Hepatocyte (in vitro differentiated cells): Measurements from ENCODE around the gene WDR45. TPM values are rescaled to one million over a fixed set of nuclear protein-coding genes. Genes with fewer than 3 reads are reported as not detected.

Source experiments
- DNase-seq: peaks from one replicate; pipeline ENCODE4 v3.0.0-alpha.2; 2016; ENCODE audit warnings: low spot score
- H2AFZ ChIP-seq: fragments of 200-600 bp; sonication (generic); 2 replicates; pipeline ENCODE4 v1.6.0; 2016; ENCODE audit warnings: antibody characterized with exemption, mild to moderate bottlenecking
- H3K27ac ChIP-seq: fragments of 200-600 bp; sonication (generic); 2 replicates; pipeline ENCODE4 v1.5.1; 2016; ENCODE audit warnings: mild to moderate bottlenecking
- H3K27me3 ChIP-seq: fragments of 200-600 bp; sonication (generic); 2 replicates; pipeline ENCODE4 v1.6.1; 2016
- H3K36me3 ChIP-seq: fragments of 200-600 bp; sonication (generic); replicated peaks from 2 replicates; pipeline ENCODE4 v1.5.1; 2016; ENCODE audit warnings: low read depth; ENCODE audit not compliant: insufficient read depth
- H3K4me1 ChIP-seq: fragments of 200-600 bp; sonication (generic); 2 replicates; pipeline ENCODE4 v1.5.1; 2016; ENCODE audit warnings: mild to moderate bottlenecking, moderate library complexity; ENCODE audit not compliant: insufficient read depth
- H3K4me2 ChIP-seq: fragments of 200-600 bp; sonication (generic); 2 replicates; pipeline ENCODE4 v1.6.0; 2016
- H3K4me3 ChIP-seq: fragments of 200-600 bp; sonication (generic); 2 replicates; pipeline ENCODE4 v1.5.1; 2016; ENCODE audit warnings: mild to moderate bottlenecking
- H3K79me2 ChIP-seq: fragments of 200-600 bp; sonication (generic); 2 replicates; pipeline ENCODE4 v1.6.0; 2017; ENCODE audit warnings: mild to moderate bottlenecking
- H3K9me2 ChIP-seq: fragments of 200-600 bp; sonication (generic); replicated peaks from 2 replicates; pipeline ENCODE4 v1.6.0; 2017; ENCODE audit warnings: mild to moderate bottlenecking; ENCODE audit not compliant: insufficient read depth
- H3K9me3 ChIP-seq: fragments of 200-600 bp; sonication (generic); 2 replicates; pipeline ENCODE4 v1.5.1; 2016; ENCODE audit warnings: low read depth, mild to moderate bottlenecking
- H4K20me1 ChIP-seq: fragments of 200-600 bp; sonication (generic); 2 replicates; pipeline ENCODE4 v1.6.0; 2016; ENCODE audit warnings: mild to moderate bottlenecking; ENCODE audit not compliant: insufficient read depth, poor library complexity, severe bottlenecking
- EZH2 ChIP-seq: fragments of 200-600 bp; sonication (generic); IDR thresholded peaks from 2 replicates; pipeline ENCODE4 v1.6.1; 2016; ENCODE audit warnings: antibody characterized with exemption, mild to moderate bottlenecking, borderline replicate concordance
- EZH2phosphoT487 ChIP-seq: fragments of 200-600 bp; sonication (generic); IDR thresholded peaks from one replicate; pipeline ENCODE4 v1.6.1; 2018; ENCODE audit warnings: antibody characterized with exemption, mild to moderate bottlenecking, low read depth, moderate library complexity; ENCODE audit not compliant: unreplicated experiment, severe bottlenecking
- WGBS: methylation state at CpG from one replicate; pipeline ENCODE4 v1.1.6; 2016; ENCODE audit warnings: low lambda C conversion rate; ENCODE audit errors: missing lambda C conversion rate; 5-methylcytosine and 5-hydroxymethylcytosine counted together
- polyA plus RNA-seq: library from polyadenylated mRNA; unstranded; fragments of >200 nt; fragmentation: Nextera tagmentation; extraction: Ambion mirVana; gene quantifications from 2 replicates; pipeline ENCODE4 v1.2.1, GENCODE V29; 2016
- total RNA-seq: library from RNA; depleted of rRNA; stranded (reverse); fragments of >200 nt; gene quantifications from 2 replicates; pipeline ENCODE4 v1.2.3, GENCODE V29; 2014
- TF ChIP-seq, protein P1 (sequence below): fragments of 200-600 bp; sonication (generic); IDR thresholded peaks from 2 replicates; pipeline ENCODE4 v1.5.1; 2016; ENCODE audit warnings: antibody characterized with exemption, mild to moderate bottlenecking; ENCODE audit not compliant: poor library complexity

WDR45 gene
- total and polyA plus RNA-seq, 2 experiments from 2014 or later, result 59.6 to 67.7 TPM

- 73% methylated on average over 9 of the region's 9 CpGs for WGBS
- no peak overlapping the region for H2AFZ ChIP-seq
- H3K4me2 ChIP-seq, result no peak overlapping the region
- no peaks in the 10 kb centered on the region for H3K79me2 ChIP-seq
- H3K4me1 ChIP-seq, result no peaks in the 10 kb centered on the region
- H3K36me3 ChIP-seq, result no peaks in the 10 kb centered on the region
- H3K4me3 ChIP-seq, result no peak overlapping the region
- no peak overlapping the region for H3K27ac ChIP-seq
- no peaks in the 10 kb centered on the region for H3K27me3 ChIP-seq
- no peak for TF ChIP-seq EZH2phosphoT487
- TF ChIP-seq, protein P1, sequence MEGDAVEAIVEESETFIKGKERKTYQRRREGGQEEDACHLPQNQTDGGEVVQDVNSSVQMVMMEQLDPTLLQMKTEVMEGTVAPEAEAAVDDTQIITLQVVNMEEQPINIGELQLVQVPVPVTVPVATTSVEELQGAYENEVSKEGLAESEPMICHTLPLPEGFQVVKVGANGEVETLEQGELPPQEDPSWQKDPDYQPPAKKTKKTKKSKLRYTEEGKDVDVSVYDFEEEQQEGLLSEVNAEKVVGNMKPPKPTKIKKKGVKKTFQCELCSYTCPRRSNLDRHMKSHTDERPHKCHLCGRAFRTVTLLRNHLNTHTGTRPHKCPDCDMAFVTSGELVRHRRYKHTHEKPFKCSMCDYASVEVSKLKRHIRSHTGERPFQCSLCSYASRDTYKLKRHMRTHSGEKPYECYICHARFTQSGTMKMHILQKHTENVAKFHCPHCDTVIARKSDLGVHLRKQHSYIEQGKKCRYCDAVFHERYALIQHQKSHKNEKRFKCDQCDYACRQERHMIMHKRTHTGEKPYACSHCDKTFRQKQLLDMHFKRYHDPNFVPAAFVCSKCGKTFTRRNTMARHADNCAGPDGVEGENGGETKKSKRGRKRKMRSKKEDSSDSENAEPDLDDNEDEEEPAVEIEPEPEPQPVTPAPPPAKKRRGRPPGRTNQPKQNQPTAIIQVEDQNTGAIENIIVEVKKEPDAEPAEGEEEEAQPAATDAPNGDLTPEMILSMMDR, result no peak
- no peak for TF ChIP-seq EZH2
- no peaks in the 10 kb centered on the region for H3K9me3 ChIP-seq
- H4K20me1 ChIP-seq, result no peaks in the 10 kb centered on the region
- no peak for DNase-seq
- H3K9me2 ChIP-seq, result no peaks in the 10 kb centered on the region
Observed at GRCh38 chrX:49066690-49067089, 13.0 kb downstream of the WDR45 start.

GRCh38 chrX:49066278-49066677 lies 13.4 kb downstream of the WDR45 start:
- no peaks in the 10 kb centered on the region for H4K20me1 ChIP-seq
- H3K9me2 ChIP-seq, result no peaks in the 10 kb centered on the region
- TF ChIP-seq, protein P1, result no peak
- TF ChIP-seq EZH2phosphoT487 (no peak), EZH2 (no peak)
- H3K4me3 ChIP-seq, result no peak overlapping the region
- no peaks in the 10 kb centered on the region for H3K9me3 ChIP-seq
- no peak overlapping the region for H2AFZ ChIP-seq
- H3K79me2 ChIP-seq, result no peaks in the 10 kb centered on the region
- no peaks in the 10 kb centered on the region for H3K36me3 ChIP-seq
- no peak overlapping the region for H3K4me2 ChIP-seq
- 68% methylated on average over 2 of the region's 2 CpGs for WGBS
- no peaks in the 10 kb centered on the region for H3K27me3 ChIP-seq
- DNase-seq, result no peak
- H3K4me1 ChIP-seq, result no peaks in the 10 kb centered on the region
- H3K27ac ChIP-seq, result no peak overlapping the region

GRCh38 chrX:49064735-49065134 lies 15.0 kb downstream of the WDR45 start:
- H3K27ac ChIP-seq, result no peak overlapping the region
- DNase-seq, result no peak
- no peaks in the 10 kb centered on the region for H3K4me1 ChIP-seq
- no peak overlapping the region for H2AFZ ChIP-seq
- WGBS, result 88% methylated on average over 8 of the region's 8 CpGs
- H3K27me3 ChIP-seq, result no peaks in the 10 kb centered on the region
- H3K36me3 ChIP-seq, result no peaks in the 10 kb centered on the region
- no peaks in the 10 kb centered on the region for H3K9me2 ChIP-seq
- no peaks in the 10 kb centered on the region for H4K20me1 ChIP-seq
- H3K4me3 ChIP-seq, result no peak overlapping the region
- H3K9me3 ChIP-seq, result no peaks in the 10 kb centered on the region
- no peak overlapping the region for H3K4me2 ChIP-seq
- H3K79me2 ChIP-seq, result peaks cover 4% of the 10 kb centered on the region
- TF ChIP-seq, protein P1, result no peak
- TF ChIP-seq EZH2, result no peak
- TF ChIP-seq EZH2phosphoT487, result no peak

GRCh38 chrX:49064303-49064702 lies 15.4 kb downstream of the WDR45 start:
- no peak overlapping the region for H3K27ac ChIP-seq
- H3K4me3 ChIP-seq, result no peak overlapping the region
- no peaks in the 10 kb centered on the region for H3K36me3 ChIP-seq
- H3K79me2 ChIP-seq, result peaks cover 4% of the 10 kb centered on the region
- H4K20me1 ChIP-seq, result no peaks in the 10 kb centered on the region
- no peak overlapping the region for H3K4me2 ChIP-seq
- no peak for DNase-seq
- no peak overlapping the region for H2AFZ ChIP-seq
- TF ChIP-seq, protein P1, result no peak
- TF ChIP-seq EZH2, result no peak
- no peak for TF ChIP-seq EZH2phosphoT487
- no peaks in the 10 kb centered on the region for H3K4me1 ChIP-seq
- H3K9me2 ChIP-seq, result no peaks in the 10 kb centered on the region
- no peaks in the 10 kb centered on the region for H3K9me3 ChIP-seq
- no peaks in the 10 kb centered on the region for H3K27me3 ChIP-seq
- 93% methylated on average over 19 of the region's 20 CpGs for WGBS
